ENCODE results near the gene UQCR11.

DNA sequence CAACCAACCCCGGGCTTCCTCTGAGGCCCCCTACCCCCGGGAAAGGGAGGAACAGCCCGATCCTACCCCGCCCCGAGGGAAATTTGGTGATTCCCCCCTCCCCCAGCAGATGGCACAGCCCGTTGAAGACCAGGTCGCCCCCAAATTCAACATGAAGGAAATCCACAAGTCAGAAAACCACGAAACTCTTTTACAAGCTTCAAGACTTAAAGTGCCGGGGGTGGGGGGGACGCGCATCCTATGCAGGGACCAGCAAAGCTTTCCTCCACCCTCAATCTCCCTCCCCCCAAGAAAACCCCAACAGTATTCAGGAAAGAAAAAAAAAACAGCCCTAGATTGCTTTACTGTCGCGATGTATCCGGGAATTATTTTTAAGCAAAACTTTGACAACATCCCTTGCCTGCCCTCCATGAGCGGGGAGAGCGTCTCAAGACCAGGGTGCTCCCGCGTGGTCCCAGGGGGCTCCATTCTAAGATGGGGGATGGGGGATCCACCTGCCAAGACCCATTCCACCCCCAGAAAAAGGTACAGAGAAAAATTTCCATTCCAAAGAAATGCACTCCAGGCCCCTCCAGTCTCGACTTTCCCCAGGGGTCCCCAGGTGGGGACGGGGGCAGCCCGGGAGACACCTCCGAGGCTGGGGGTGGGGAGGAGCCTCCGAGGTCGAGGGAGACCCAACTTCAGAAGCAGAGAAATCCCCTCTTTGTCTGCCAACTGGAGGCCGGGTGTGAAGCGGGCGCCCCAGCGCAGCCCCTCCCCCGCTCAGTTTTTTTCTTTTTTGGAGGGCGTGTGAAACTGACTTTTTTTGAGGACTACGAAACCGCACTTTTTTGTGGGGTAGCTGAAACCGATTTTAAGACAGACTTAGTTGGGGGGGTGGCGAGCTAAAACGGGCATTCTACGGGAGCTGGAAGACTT lies 45.6 kb upstream of the UQCR11 start:
- no peak for TF ChIP-seq CTCF (IDR thresholded peaks at IDR 0.05)
- no peak for TF ChIP-seq EP300 (IDR thresholded peaks at IDR 0.05)
- TF ChIP-seq POLR2A (IDR thresholded peaks at IDR 0.05), result no peak

All from stomach (tissue), 4 donors.